ENCODE measurements around the gene LRRC8C. TPM values are rescaled to one million over a fixed set of nuclear protein-coding genes. Genes with fewer than 3 reads are reported as not detected.

The LRRC8C gene
- total RNA-seq, 3 donors from 2014 or later, result 59.0 to 78.1 (median 74.3) TPM

DNA sequence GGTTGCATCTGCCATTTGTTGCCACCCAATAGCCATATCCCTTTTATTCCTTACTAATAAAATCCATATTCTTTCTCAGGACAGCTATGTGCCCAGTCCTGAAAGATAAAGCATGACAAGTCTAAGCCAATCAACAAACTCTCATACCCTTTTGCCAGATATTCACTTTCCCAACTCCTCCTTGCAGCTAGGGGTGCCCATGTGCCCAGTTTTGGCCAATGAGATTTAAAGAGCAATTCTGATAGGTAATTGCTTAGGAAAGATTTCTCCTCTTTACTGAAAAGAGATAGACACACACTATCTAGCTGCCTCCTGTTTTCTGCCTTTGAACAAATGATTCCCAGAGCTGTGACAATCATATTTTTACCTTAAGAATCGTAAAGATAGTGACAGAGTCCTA lies 132.9 kb downstream of the LRRC8C start:
- no peak for DNase-seq
- H3K4me1 Mint-ChIP-seq (ENCODE audit: low read depth), result peaks cover 29% of the 10 kb centered on the region
- H3K27me3 Mint-ChIP-seq (ENCODE audit: low read depth), result no peaks in the 10 kb centered on the region
- H3K36me3 Mint-ChIP-seq (ENCODE audit: insufficient read depth), result peaks cover 3% of the 10 kb centered on the region
- H3K9me3 Mint-ChIP-seq, result no peaks in the 10 kb centered on the region
- H3K4me3 Mint-ChIP-seq, result no peak overlapping the region
- ATAC-seq, result no peak

- DNase-seq (no peak), ATAC-seq (no peak)
- H3K36me3 Mint-ChIP-seq (ENCODE audit: insufficient read depth), result no peaks in the 10 kb centered on the region
- H3K9me3 Mint-ChIP-seq, result no peaks in the 10 kb centered on the region
- no peaks in the 10 kb centered on the region for H3K27me3 Mint-ChIP-seq (ENCODE audit: low read depth)
- no peak overlapping the region for H3K4me3 Mint-ChIP-seq
- peaks cover 17% of the 10 kb centered on the region for H3K4me1 Mint-ChIP-seq (ENCODE audit: low read depth)
Observed at GRCh38 chr1:89767618-89768017, 134.7 kb downstream of the LRRC8C start.

Other genes with a start within 250 kb of the LRRC8C start
- gene LRRC8B, start 108.3 kb upstream of the LRRC8C start, total RNA-seq, result 10 to 100 TPM; 71.5 to 81.9 (median 73.0) TPM
- gene LRRC8D, start 187.9 kb downstream of the LRRC8C start, total RNA-seq, result 10 to 100 TPM; 42.1 to 56.7 (median 48.0) TPM